ENCODE results near the gene CDC20B. TPM values are rescaled to one million over a fixed set of nuclear protein-coding genes. Genes with fewer than 3 reads are reported as not detected.

CDC20B gene
- total and polyA plus RNA-seq, 4 donors, result 0.28 to 5.7 (median 0.92) TPM

DNA sequence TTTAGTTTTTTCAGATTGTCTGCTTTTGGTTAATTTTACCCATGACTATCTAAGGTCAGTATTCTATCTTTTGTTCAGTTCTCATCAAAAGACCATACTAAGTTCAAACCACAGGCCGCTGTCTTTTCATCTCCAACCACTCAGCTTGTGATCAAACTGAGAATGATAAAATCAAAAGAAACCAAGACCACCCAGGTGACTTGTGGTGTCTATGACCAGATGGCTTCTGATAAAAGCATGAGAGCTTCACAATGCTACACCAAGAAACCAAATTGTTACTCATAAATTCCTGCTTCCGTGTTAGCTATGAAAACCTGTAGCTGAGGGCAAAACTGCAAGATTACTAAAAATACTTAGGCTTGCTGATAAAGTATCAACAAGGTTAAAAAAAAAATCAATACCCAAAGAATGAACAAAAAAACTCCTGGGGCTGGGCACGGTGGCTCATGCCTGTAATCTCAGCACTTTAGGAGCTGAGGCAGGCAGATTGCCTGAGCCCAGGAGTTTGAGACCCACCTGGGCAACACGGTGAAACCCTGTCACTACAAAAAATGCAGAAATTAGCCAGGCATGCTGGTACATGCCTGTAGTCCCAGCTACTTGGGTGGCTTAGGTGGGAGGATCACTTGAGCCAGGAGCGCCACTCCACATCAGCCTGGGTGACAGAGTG, 38.8 kb downstream of the CDC20B start:
- no peaks in the 10 kb centered on the region for H3K36me3 ChIP-seq (ENCODE audit: control insufficient read depth in 4 of 4, insufficient read depth in 4 of 4, low read length in 4 of 4)
- ATAC-seq (ENCODE audit: insufficient read depth, low FRiP score), result no peak
- no peak overlapping the region for H3K4me3 ChIP-seq
- H3K9ac ChIP-seq (ENCODE audit: insufficient read depth in 1 of 2, low read length in 2 of 2), result no peak overlapping the region
- no peak for DNase-seq
- H3K27ac ChIP-seq (ENCODE audit: low read depth in 1 of 2, low read length in 1 of 2), result no peak overlapping the region
- no peaks in the 10 kb centered on the region for H3K27me3 ChIP-seq (ENCODE audit: control insufficient read depth in 3 of 3, insufficient read depth in 3 of 3, low read length in 2 of 3)
- TF ChIP-seq, protein P1, sequence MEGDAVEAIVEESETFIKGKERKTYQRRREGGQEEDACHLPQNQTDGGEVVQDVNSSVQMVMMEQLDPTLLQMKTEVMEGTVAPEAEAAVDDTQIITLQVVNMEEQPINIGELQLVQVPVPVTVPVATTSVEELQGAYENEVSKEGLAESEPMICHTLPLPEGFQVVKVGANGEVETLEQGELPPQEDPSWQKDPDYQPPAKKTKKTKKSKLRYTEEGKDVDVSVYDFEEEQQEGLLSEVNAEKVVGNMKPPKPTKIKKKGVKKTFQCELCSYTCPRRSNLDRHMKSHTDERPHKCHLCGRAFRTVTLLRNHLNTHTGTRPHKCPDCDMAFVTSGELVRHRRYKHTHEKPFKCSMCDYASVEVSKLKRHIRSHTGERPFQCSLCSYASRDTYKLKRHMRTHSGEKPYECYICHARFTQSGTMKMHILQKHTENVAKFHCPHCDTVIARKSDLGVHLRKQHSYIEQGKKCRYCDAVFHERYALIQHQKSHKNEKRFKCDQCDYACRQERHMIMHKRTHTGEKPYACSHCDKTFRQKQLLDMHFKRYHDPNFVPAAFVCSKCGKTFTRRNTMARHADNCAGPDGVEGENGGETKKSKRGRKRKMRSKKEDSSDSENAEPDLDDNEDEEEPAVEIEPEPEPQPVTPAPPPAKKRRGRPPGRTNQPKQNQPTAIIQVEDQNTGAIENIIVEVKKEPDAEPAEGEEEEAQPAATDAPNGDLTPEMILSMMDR (IDR thresholded peaks at IDR 0.05; ENCODE audit: control extremely low read depth, extremely low read depth), result no peak
- peaks cover 0 to 6% (median 0%) of the 10 kb centered on the region in 4 donors for H3K9me3 ChIP-seq (ENCODE audit: control insufficient read depth in 4 of 4, insufficient read depth in 3 of 4, low read length in 3 of 4)
- 78 to 84% methylated on average over 5 of the region's 5 CpGs for WGBS, 2 donors
- no peaks in the 10 kb centered on the region for H3K4me1 ChIP-seq (ENCODE audit: control insufficient read depth in 5 of 5, insufficient read depth in 5 of 5, low read length in 5 of 5)

DNA sequence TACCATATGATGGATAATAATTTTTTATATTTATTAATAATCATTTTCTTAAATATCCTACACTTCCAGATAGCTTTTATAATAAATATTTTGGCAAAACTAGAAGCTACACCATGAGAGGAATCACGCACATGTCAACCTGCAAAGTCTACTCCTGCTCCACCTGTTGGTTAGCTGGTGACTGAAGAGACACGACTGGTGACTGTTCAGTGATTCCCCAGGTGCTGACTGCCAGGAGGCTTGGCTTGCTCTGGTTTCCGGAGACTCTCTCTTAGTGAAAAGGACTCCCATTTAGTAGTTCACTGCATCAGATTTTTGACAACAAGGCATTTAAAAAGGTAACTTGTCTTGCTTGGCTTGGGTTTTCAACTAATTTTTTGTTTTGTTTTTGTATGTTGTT, 49.6 kb downstream of the CDC20B start:
- TF ChIP-seq, protein P1 (IDR thresholded peaks at IDR 0.05; ENCODE audit: control extremely low read depth, extremely low read depth), result no peak
- H3K27me3 ChIP-seq (ENCODE audit: control insufficient read depth in 3 of 3, insufficient read depth in 3 of 3, low read length in 2 of 3), result no peaks in the 10 kb centered on the region
- no peak overlapping the region for H3K27ac ChIP-seq (ENCODE audit: low read depth in 1 of 2, low read length in 1 of 2)
- DNase-seq, result no peak
- no peak overlapping the region for H3K9ac ChIP-seq (ENCODE audit: insufficient read depth in 1 of 2, low read length in 2 of 2)
- ATAC-seq (ENCODE audit: insufficient read depth, low FRiP score), result no peak
- no peaks in the 10 kb centered on the region for H3K36me3 ChIP-seq (ENCODE audit: control insufficient read depth in 4 of 4, insufficient read depth in 4 of 4, low read length in 4 of 4)
- H3K9me3 ChIP-seq (ENCODE audit: control insufficient read depth in 4 of 4, insufficient read depth in 3 of 4, low read length in 3 of 4), result no peaks in the 10 kb centered on the region
- WGBS, 2 donors, result 83 to 85% methylated on average over 3 of the region's 3 CpGs
- no peaks in the 10 kb centered on the region for H3K4me1 ChIP-seq (ENCODE audit: control insufficient read depth in 5 of 5, insufficient read depth in 5 of 5, low read length in 5 of 5)
- H3K4me3 ChIP-seq, result no peak overlapping the region

DNA sequence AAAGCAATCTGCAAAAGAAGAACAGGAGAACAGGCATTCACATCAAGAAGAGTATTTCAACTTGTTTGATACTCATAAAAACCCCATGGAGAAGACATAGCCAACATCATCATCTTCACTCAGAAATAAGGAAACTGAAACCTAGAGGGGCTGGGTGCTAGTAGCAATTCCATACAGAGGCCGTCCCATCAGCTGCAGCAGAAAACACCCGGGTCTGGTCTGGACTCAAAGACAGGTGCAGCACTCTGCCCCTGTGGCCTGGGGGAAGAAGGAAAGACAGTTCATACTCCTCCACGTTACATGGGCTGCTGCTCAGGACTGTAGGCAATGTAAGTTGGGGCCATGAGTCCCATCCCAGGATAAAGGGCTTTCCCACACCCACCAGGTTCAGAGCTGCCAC, 58.9 kb downstream of the CDC20B start:
- Histone ChIP-seq H3K36me3 (ENCODE audit: control insufficient read depth in 4 of 4, insufficient read depth in 4 of 4, low read length in 4 of 4) (no peaks in the 10 kb centered on the region), H3K9me3 (ENCODE audit: control insufficient read depth in 4 of 4, insufficient read depth in 3 of 4, low read length in 3 of 4) (no peaks in the 10 kb centered on the region), H3K27ac (ENCODE audit: low read depth in 1 of 2, low read length in 1 of 2) (no peak overlapping the region), H3K4me3 (no peak overlapping the region), H3K4me1 (ENCODE audit: control insufficient read depth in 5 of 5, insufficient read depth in 5 of 5, low read length in 5 of 5) (no peaks in the 10 kb centered on the region), H3K9ac (ENCODE audit: insufficient read depth in 1 of 2, low read length in 2 of 2) (no peak overlapping the region), H3K27me3 (ENCODE audit: control insufficient read depth in 3 of 3, insufficient read depth in 3 of 3, low read length in 2 of 3) (no peaks in the 10 kb centered on the region)
- WGBS, 2 donors, result 85 to 87% methylated on average over 3 of the region's 3 CpGs
- DNase-seq (no peak), ATAC-seq (ENCODE audit: insufficient read depth, low FRiP score) (no peak)
- TF ChIP-seq, protein P1 (IDR thresholded peaks at IDR 0.05; ENCODE audit: control extremely low read depth, extremely low read depth), result no peak

DNA sequence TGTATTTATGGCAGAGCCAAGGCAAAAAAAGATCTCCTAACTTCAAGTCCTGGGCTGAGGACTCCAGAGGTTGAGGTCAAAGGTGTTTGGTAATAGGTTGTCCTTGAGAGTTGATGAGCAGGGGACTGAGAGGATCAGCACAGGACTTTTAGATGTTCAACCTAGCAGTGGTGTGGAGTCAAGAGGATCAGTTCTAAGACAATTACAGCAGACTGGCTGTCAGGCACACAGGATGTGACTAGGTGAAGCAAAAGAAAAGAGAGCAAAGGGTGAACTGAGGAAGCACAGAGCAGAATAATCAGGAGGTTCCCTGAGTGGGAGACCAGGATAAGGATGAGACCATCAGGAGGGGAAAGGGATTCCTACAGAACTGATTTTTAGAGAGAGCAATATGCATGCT, 59.6 kb downstream of the CDC20B start:
- DNase-seq (no peak), ATAC-seq (ENCODE audit: insufficient read depth, low FRiP score) (no peak)
- no peak overlapping the region for H3K9ac ChIP-seq (ENCODE audit: insufficient read depth in 1 of 2, low read length in 2 of 2)
- no peaks in the 10 kb centered on the region for H3K9me3 ChIP-seq (ENCODE audit: control insufficient read depth in 4 of 4, insufficient read depth in 3 of 4, low read length in 3 of 4)
- TF ChIP-seq, protein P1 (IDR thresholded peaks at IDR 0.05; ENCODE audit: control extremely low read depth, extremely low read depth), result no peak
- no peak overlapping the region for H3K27ac ChIP-seq (ENCODE audit: low read depth in 1 of 2, low read length in 1 of 2)
- no peaks in the 10 kb centered on the region for H3K36me3 ChIP-seq (ENCODE audit: control insufficient read depth in 4 of 4, insufficient read depth in 4 of 4, low read length in 4 of 4)
- H3K4me1 ChIP-seq (ENCODE audit: control insufficient read depth in 5 of 5, insufficient read depth in 5 of 5, low read length in 5 of 5), result no peaks in the 10 kb centered on the region
- H3K4me3 ChIP-seq, result no peak overlapping the region
- no peaks in the 10 kb centered on the region for H3K27me3 ChIP-seq (ENCODE audit: control insufficient read depth in 3 of 3, insufficient read depth in 3 of 3, low read length in 2 of 3)
